Stimulated activated CD8-positive, alpha-beta memory T cell treated with anti-CD3 and anti-CD28 coated beads, Interleukin-15, amount 100 ng/mL, for 4 hours (primary cell): ENCODE data around the gene FOXP1.
"Not testable (repeated sequence)": the region's sequence is repeated elsewhere in the genome, so short reads cannot be mapped to it uniquely, and the experiment has no call there.

Experiments
- DNase-seq, 2 donors: peaks; one replicate each; pipeline ENCODE4 v3.0.0-alpha.2; 2020; ENCODE audit warnings: low read depth in 2 of 2

The FOXP1 gene

GRCh38 chr3:71451812-71452211, 131.7 kb downstream of the FOXP1 start:
- no peak for DNase-seq

- DNase-seq = no peak
These were observed 132.5 kb downstream of the FOXP1 start for GRCh38 chr3:71451060-71451459.

- DNase-seq = no peak
These were observed 133.4 kb downstream of the FOXP1 start for GRCh38 chr3:71450162-71450561.

GRCh38 chr3:71447803-71448202, 135.7 kb downstream of the FOXP1 start:
- DNase-seq = no peak

GRCh38 chr3:71447197-71447596, 136.3 kb downstream of the FOXP1 start:
- DNase-seq = no peak

- no peak for DNase-seq
These were observed 136.8 kb downstream of the FOXP1 start for GRCh38 chr3:71446734-71447133.

- DNase-seq = no peak
These were observed 137.3 kb downstream of the FOXP1 start for GRCh38 chr3:71446260-71446659.

- no peak for DNase-seq
These were observed 138.7 kb downstream of the FOXP1 start for GRCh38 chr3:71444861-71445259.

- DNase-seq = peak; percentile 29 to 46
These were observed 139.3 kb downstream of the FOXP1 start for GRCh38 chr3:71444028-71444860.

- DNase-seq = no peak
These were observed 140.2 kb downstream of the FOXP1 start for GRCh38 chr3:71443332-71443731.

- DNase-seq = no peak
These were observed 140.9 kb downstream of the FOXP1 start for GRCh38 chr3:71442652-71443042.

GRCh38 chr3:71441925-71442651, 141.4 kb downstream of the FOXP1 start:
- DNase-seq = no peak

- no peak for DNase-seq
These were observed 142.2 kb downstream of the FOXP1 start for GRCh38 chr3:71441217-71441924.

GRCh38 chr3:71438904-71439303, 144.6 kb downstream of the FOXP1 start:
- DNase-seq = no peak

- DNase-seq = no peak
These were observed 145.3 kb downstream of the FOXP1 start for GRCh38 chr3:71438071-71438685.

- DNase-seq = no peak
These were observed 147.2 kb downstream of the FOXP1 start for GRCh38 chr3:71436337-71436736.

- not testable (repeated sequence) for DNase-seq
These were observed 147.7 kb downstream of the FOXP1 start for GRCh38 chr3:71435836-71436235.

- no peak for DNase-seq
These were observed 149.9 kb downstream of the FOXP1 start for GRCh38 chr3:71433631-71434030.

- DNase-seq = no peak
These were observed 151.2 kb downstream of the FOXP1 start for GRCh38 chr3:71432044-71432975.

GRCh38 chr3:71430941-71431552, 152.5 kb downstream of the FOXP1 start:
- DNase-seq = no peak

- DNase-seq = no peak
These were observed 153.9 kb downstream of the FOXP1 start for GRCh38 chr3:71429597-71429988.
